GM12865 (cell line): ENCODE measurements around the gene CUX1.
A peak's percentile ranks its signal among the peaks of the same experiment; 100 is the strongest.
"Not testable (repeated sequence)": the region's sequence is repeated elsewhere in the genome, so short reads cannot be mapped to it uniquely, and the experiment has no call there.

Experiments
- DNase-seq: peaks from one replicate; pipeline ENCODE4 v3.0.0; 2010; ENCODE audit warnings: low read depth
- H3K4me3 ChIP-seq: 2 replicates; pipeline ENCODE4 v1.5.1; 2011; ENCODE audit warnings: mild to moderate bottlenecking, low read depth, low read length, control low read depth
- TF ChIP-seq, protein P1 (sequence below): IDR thresholded peaks from 2 replicates; pipeline ENCODE4 v1.5.1; 2011; ENCODE audit warnings: low read length, control low read depth, low read depth, inconsistent platforms; ENCODE audit not compliant: insufficient read depth; ENCODE audit errors: missing control alignments

CUX1 gene

GRCh38 chr7:102297487-102298218 lies 480.2 kb downstream of the CUX1 start:
- DNase-seq: no peak
- TF ChIP-seq, protein P1, sequence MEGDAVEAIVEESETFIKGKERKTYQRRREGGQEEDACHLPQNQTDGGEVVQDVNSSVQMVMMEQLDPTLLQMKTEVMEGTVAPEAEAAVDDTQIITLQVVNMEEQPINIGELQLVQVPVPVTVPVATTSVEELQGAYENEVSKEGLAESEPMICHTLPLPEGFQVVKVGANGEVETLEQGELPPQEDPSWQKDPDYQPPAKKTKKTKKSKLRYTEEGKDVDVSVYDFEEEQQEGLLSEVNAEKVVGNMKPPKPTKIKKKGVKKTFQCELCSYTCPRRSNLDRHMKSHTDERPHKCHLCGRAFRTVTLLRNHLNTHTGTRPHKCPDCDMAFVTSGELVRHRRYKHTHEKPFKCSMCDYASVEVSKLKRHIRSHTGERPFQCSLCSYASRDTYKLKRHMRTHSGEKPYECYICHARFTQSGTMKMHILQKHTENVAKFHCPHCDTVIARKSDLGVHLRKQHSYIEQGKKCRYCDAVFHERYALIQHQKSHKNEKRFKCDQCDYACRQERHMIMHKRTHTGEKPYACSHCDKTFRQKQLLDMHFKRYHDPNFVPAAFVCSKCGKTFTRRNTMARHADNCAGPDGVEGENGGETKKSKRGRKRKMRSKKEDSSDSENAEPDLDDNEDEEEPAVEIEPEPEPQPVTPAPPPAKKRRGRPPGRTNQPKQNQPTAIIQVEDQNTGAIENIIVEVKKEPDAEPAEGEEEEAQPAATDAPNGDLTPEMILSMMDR: no peak
- no peak overlapping the region for H3K4me3 ChIP-seq

DNA sequence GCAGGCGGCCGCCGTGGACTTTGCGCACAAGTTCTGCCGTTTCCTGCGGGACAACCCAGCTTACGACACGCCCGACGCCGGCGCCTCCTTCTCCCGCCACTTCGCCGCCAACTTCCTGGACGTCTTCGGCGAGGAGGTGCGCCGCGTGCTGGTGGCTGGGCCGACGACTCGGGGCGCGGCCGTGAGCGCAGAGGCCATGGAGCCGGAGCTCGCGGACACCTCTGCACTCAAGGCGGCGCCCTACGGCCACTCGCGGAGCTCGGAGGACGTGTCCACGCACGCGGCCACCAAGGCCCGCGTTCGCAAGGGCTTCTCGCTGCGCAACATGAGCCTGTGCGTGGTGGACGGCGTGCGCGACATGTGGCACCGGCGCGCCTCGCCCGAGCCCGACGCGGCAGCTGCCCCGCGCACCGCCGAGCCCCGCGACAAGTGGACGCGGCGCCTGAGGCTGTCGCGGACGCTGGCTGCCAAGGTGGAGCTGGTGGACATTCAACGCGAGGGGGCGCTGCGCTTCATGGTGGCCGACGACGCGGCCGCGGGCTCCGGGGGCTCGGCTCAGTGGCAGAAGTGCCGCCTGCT lies 483.3 kb downstream of the CUX1 start:
- TF ChIP-seq, protein P1: no peak
- no peak overlapping the region for H3K4me3 ChIP-seq
- DNase-seq: peak; percentile 2

DNA sequence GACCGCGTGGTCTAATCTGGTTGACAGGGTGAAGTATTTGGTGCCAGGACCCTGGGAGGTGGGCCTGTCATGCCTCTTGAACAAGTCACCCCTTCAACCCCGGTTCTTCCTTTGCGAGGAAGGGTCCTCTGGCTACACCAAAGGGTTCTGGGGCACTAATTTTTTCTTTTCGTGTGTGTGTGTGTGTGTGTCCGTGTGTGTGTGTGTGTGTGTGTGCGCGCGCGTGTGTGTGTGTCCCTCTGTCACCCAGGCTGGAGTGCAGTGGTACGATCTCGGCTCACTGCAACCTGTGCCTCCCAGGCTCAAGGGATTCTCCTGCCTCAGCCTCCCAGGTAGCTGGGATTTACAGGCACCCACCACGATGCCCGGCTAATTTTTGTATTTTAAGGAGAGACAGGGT lies 483.9 kb downstream of the CUX1 start:
- DNase-seq, H3K4me3 ChIP-seq: not testable (repeated sequence)

DNA sequence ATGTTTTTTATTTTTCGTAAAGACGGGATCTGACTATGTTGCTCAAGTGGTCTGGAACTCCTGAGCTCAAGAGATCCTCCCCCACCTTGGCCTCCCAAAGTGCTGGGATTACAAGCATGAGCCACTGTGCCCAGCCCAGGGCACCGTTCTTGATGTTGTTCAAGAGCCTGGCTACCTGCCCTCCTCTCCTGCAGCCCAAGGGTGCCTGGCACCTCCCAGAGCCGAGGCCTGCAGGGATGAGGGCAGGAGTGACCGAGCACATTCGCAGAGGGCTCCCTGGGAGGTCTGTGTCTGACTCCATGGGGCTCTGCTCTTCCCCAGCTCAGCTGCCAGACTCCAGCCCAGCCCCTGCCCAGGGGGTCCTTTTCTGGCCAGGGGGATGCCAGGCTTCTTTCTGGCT lies 484.6 kb downstream of the CUX1 start:
- TF ChIP-seq, protein P1: no peak
- H3K4me3 ChIP-seq: no peak overlapping the region
- peak; percentile 4 for DNase-seq

GRCh38 chr7:102303669-102304422 lies 486.4 kb downstream of the CUX1 start:
- H3K4me3 ChIP-seq: 0 out of 2 replicates have a peak overlapping the region, but pooled peaks have one; percentile 9
- TF ChIP-seq, protein P1: no peak
- peak; percentile 44 for DNase-seq

GRCh38 chr7:102304668-102305067 lies 487.2 kb downstream of the CUX1 start:
- TF ChIP-seq, protein P1: no peak

More at GRCh38 chr7:102304668-102305067, 487.2 kb downstream of the CUX1 start:
- no peak overlapping the region for H3K4me3 ChIP-seq
- peak; percentile 3 for DNase-seq
